Osteoblast (primary cell): ENCODE measurements around the gene CLASP2. TPM values are rescaled to one million over a fixed set of nuclear protein-coding genes. Genes with fewer than 3 reads are reported as not detected.
"Not testable (repeated sequence)": the region's sequence is repeated elsewhere in the genome, so short reads cannot be mapped to it uniquely, and the experiment has no call there.

Source experiments
- DNase-seq: peaks from one replicate; pipeline ENCODE4 v3.0.0; 2011; ENCODE audit warnings: low spot score, mixed read lengths; ENCODE audit not compliant: insufficient read length; ENCODE audit errors: missing footprints
- H2AFZ ChIP-seq: 2 replicates; pipeline ENCODE4 v1.6.0; 2011; ENCODE audit warnings: mild to moderate bottlenecking, low read length
- H3K27ac ChIP-seq: 2 replicates; pipeline ENCODE4 v1.5.1; 2011; ENCODE audit warnings: mild to moderate bottlenecking, low read depth, low read length, moderate library complexity
- H3K27me3 ChIP-seq: 2 replicates; pipeline ENCODE4 v1.6.0; 2012; ENCODE audit warnings: mild to moderate bottlenecking, control low read depth, inconsistent platforms, low read length, moderate library complexity; ENCODE audit not compliant: insufficient read depth
- H3K36me3 ChIP-seq: 2 replicates; pipeline ENCODE4 v1.5.1; 2011; ENCODE audit warnings: mild to moderate bottlenecking, low read length, control low read depth, moderate library complexity; ENCODE audit not compliant: insufficient read depth
- H3K4me1 ChIP-seq: 2 replicates; pipeline ENCODE4 v1.5.1; 2011; ENCODE audit warnings: mild to moderate bottlenecking, low read length, control low read depth, moderate library complexity; ENCODE audit not compliant: insufficient read depth
- H3K4me2 ChIP-seq: 2 replicates; pipeline ENCODE4 v1.6.0; 2011; ENCODE audit warnings: mild to moderate bottlenecking, low read length; ENCODE audit not compliant: insufficient read depth
- H3K4me3 ChIP-seq: fragments of 200-600 bp; sonication (generic); 3 replicates; pipeline ENCODE4 v1.5.1; 2012; ENCODE audit warnings: mild to moderate bottlenecking, low read length, inconsistent platforms; ENCODE audit not compliant: insufficient read depth
- H3K79me2 ChIP-seq: 2 replicates; pipeline ENCODE4 v1.6.0; 2012; ENCODE audit warnings: mild to moderate bottlenecking, low read length, control low read depth, inconsistent platforms; ENCODE audit not compliant: insufficient read depth
- H3K9me3 ChIP-seq: 2 replicates; pipeline ENCODE4 v1.5.1; 2011; ENCODE audit warnings: low read depth, low read length, control low read depth
- H4K20me1 ChIP-seq: 2 replicates; pipeline ENCODE4 v1.6.0; 2012; ENCODE audit warnings: mild to moderate bottlenecking, low read length, control low read depth; ENCODE audit not compliant: insufficient read depth
- total RNA-seq: library from RNA; depleted of rRNA; stranded (reverse); fragments of >200 nt; gene quantifications from 2 replicates; pipeline ENCODE4 v1.2.3, GENCODE V29; 2012
- TF ChIP-seq, protein P1 (sequence below): IDR thresholded peaks from 2 replicates; pipeline ENCODE4 v1.5.1; 2011; ENCODE audit warnings: mild to moderate bottlenecking, low read depth, low read length, moderate library complexity; ENCODE audit errors: extremely low read depth

CLASP2 gene
- total RNA-seq, 1 donor = 52.1 TPM

GRCh38 chr3:33682770-33683169 lies 35.3 kb downstream of the CLASP2 start:
- no peak for DNase-seq
- H2AFZ ChIP-seq = no peak overlapping the region
- no peaks in the 10 kb centered on the region for H4K20me1 ChIP-seq
- no peaks in the 10 kb centered on the region for H3K9me3 ChIP-seq
- no peaks in the 10 kb centered on the region for H3K79me2 ChIP-seq
- peaks cover 5% of the 10 kb centered on the region for H3K4me1 ChIP-seq
- H3K4me3 ChIP-seq = no peak overlapping the region
- no peak overlapping the region for H3K27ac ChIP-seq
- no peak overlapping the region for H3K4me2 ChIP-seq
- no peaks in the 10 kb centered on the region for H3K27me3 ChIP-seq
- TF ChIP-seq, protein P1, sequence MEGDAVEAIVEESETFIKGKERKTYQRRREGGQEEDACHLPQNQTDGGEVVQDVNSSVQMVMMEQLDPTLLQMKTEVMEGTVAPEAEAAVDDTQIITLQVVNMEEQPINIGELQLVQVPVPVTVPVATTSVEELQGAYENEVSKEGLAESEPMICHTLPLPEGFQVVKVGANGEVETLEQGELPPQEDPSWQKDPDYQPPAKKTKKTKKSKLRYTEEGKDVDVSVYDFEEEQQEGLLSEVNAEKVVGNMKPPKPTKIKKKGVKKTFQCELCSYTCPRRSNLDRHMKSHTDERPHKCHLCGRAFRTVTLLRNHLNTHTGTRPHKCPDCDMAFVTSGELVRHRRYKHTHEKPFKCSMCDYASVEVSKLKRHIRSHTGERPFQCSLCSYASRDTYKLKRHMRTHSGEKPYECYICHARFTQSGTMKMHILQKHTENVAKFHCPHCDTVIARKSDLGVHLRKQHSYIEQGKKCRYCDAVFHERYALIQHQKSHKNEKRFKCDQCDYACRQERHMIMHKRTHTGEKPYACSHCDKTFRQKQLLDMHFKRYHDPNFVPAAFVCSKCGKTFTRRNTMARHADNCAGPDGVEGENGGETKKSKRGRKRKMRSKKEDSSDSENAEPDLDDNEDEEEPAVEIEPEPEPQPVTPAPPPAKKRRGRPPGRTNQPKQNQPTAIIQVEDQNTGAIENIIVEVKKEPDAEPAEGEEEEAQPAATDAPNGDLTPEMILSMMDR = no peak
- H3K36me3 ChIP-seq = no peaks in the 10 kb centered on the region

DNA sequence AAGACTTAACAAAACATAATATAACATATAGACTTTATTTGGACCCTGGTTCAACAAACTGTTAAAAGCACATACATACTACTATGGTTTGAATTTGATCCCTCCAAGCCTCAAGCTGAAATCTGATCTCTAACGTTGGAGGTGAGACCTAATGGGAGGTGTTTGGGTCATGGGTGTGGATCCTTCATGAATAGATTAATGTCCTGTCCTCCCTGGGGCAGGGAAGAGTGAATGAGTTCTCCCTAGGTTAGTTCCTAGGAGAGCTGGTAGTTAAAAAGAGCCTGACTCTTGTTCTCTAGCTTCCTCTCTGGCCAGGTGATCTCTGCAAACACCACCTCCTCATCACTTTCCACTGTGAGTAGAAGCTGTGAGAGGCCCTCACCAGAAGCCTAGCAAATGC lies 36.4 kb downstream of the CLASP2 start:
- Histone ChIP-seq H4K20me1 (no peaks in the 10 kb centered on the region), H3K9me3 (no peaks in the 10 kb centered on the region), H2AFZ (no peak overlapping the region), H3K27ac (no peak overlapping the region), H3K4me3 (no peak overlapping the region), H3K79me2 (no peaks in the 10 kb centered on the region), H3K36me3 (no peaks in the 10 kb centered on the region), H3K4me1 (no peaks in the 10 kb centered on the region), H3K27me3 (no peaks in the 10 kb centered on the region), H3K4me2 (no peak overlapping the region)
- TF ChIP-seq, protein P1 = no peak
- DNase-seq = no peak

DNA sequence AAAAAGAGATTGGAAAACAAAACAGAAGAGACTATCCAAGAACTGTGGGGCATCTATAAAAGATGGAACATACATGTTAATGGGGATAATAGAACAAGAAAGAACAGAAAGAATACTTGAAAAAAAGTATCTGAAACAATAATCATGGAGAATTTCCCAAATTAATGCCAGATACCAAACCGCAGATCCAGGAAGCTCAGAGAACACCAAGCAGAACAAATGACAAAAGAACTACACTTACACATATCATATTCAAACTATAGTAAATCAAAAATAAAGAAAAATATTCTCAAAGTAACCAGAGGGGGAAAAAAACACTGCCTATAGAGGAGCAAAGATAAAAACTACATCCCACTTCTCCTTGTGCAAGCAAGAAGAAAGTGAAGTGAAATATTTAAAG lies 40.0 kb downstream of the CLASP2 start:
- Histone ChIP-seq H3K4me3 (no peak overlapping the region), H2AFZ (no peak overlapping the region), H3K27me3 (no peaks in the 10 kb centered on the region), H3K36me3 (no peaks in the 10 kb centered on the region), H3K4me2 (no peak overlapping the region), H3K27ac (no peak overlapping the region), H3K4me1 (no peaks in the 10 kb centered on the region), H4K20me1 (no peaks in the 10 kb centered on the region), H3K79me2 (no peaks in the 10 kb centered on the region), H3K9me3 (no peaks in the 10 kb centered on the region)
- TF ChIP-seq, protein P1 = no peak
- DNase-seq = no peak

DNA sequence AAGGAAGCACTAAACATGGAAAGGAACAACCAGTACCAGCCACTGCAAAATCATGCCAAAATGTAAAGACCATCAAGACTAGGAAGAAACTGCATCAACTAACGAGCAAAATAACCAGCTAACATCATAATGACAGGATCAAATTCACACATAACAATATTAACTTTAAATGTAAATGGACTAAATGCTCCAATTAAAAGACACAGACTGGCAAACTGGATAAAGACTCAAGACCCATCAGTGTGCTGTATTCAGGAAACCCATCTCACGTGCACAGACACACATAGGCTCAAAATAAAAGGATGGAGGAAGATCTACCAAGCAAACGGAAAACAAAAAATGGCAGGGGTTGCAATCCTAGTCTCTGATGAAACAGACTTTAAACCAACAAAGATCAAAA lies 44.6 kb downstream of the CLASP2 start:
- not testable (repeated sequence) for H3K36me3 ChIP-seq, H2AFZ ChIP-seq, H3K4me3 ChIP-seq, H3K4me1 ChIP-seq, H3K27ac ChIP-seq, H3K9me3 ChIP-seq, H3K27me3 ChIP-seq, H4K20me1 ChIP-seq, DNase-seq, H3K79me2 ChIP-seq, H3K4me2 ChIP-seq
